ENCODE results near the gene HLA-DMB.

GRCh38 chr6:32980488-32981038 lies 39.7 kb upstream of the HLA-DMB start:
- TF ChIP-seq CTCF (IDR thresholded peaks at IDR 0.05; ENCODE audit: low read depth, low read length, poor library complexity, severe bottlenecking) (no peak), EZH2phosphoT487 (IDR thresholded peaks at IDR 0.05; ENCODE audit: borderline replicate concordance, low read length) (no peak)

All from DOHH2 (cell line).